Smooth muscle cell (in vitro differentiated cells): ENCODE results near the gene MEIOC. TPM values are rescaled to one million over a fixed set of nuclear protein-coding genes. Genes with fewer than 3 reads are reported as not detected.

ENCODE experiments used
- DNase-seq: peaks from one replicate; lab custom pipeline; 2025; ENCODE audit not compliant: unreplicated experiment; lab: John Stamatoyannopoulos, UW
- H2AFZ ChIP-seq: fragments of 200-600 bp; sonication (generic); 2 replicates; pipeline ENCODE4 v1.6.0; 2016; ENCODE audit warnings: antibody characterized with exemption, low read depth, mild to moderate bottlenecking
- H3F3A ChIP-seq: fragments of 200-600 bp; sonication (generic); 2 replicates; pipeline ENCODE4 v1.6.0; 2017; ENCODE audit warnings: antibody characterized with exemption, low read depth
- H3K27ac ChIP-seq: fragments of 200-600 bp; sonication (generic); 2 replicates; pipeline ENCODE4 v1.5.1; 2016; ENCODE audit warnings: low read depth, mild to moderate bottlenecking
- H3K27me3 ChIP-seq: fragments of 200-600 bp; sonication (generic); 2 replicates; pipeline ENCODE4 v1.6.1; 2016; ENCODE audit warnings: low read depth, mild to moderate bottlenecking
- H3K36me3 ChIP-seq: fragments of 200-600 bp; sonication (generic); 2 replicates; pipeline ENCODE4 v1.5.1; 2016; ENCODE audit warnings: low read depth
- H3K4me1 ChIP-seq: fragments of 200-600 bp; sonication (generic); 2 replicates; pipeline ENCODE4 v1.5.1; 2016; ENCODE audit warnings: low read depth
- H3K4me2 ChIP-seq: fragments of 200-600 bp; sonication (generic); 2 replicates; pipeline ENCODE4 v1.6.0; 2016; ENCODE audit warnings: mild to moderate bottlenecking
- H3K4me3 ChIP-seq: fragments of 200-600 bp; sonication (generic); 2 replicates; pipeline ENCODE4 v1.5.1; 2016; ENCODE audit warnings: mild to moderate bottlenecking
- H3K79me2 ChIP-seq: fragments of 200-600 bp; sonication (generic); 2 replicates; pipeline ENCODE4 v1.6.0; 2016; ENCODE audit warnings: low read depth, mild to moderate bottlenecking
- H3K9ac ChIP-seq: fragments of 200-600 bp; sonication (generic); 2 replicates; pipeline ENCODE4 v1.6.0; 2016; ENCODE audit warnings: low read depth
- H3K9me3 ChIP-seq: fragments of 200-600 bp; sonication (generic); replicated peaks from 2 replicates; pipeline ENCODE4 v1.5.1; 2016; ENCODE audit warnings: low read depth
- H4K20me1 ChIP-seq: fragments of 200-600 bp; sonication (generic); 2 replicates; pipeline ENCODE4 v1.6.0; 2016; ENCODE audit warnings: low read depth
- WGBS: methylation state at CpG from one replicate; pipeline ENCODE4 v1.1.7; 2016; ENCODE audit warnings: low lambda C conversion rate; 5-methylcytosine and 5-hydroxymethylcytosine counted together
- polyA plus RNA-seq: library from polyadenylated mRNA; unstranded; fragments of >200 nt; fragmentation: Nextera tagmentation; extraction: Ambion mirVana; gene quantifications from 2 replicates; pipeline ENCODE4 v1.2.1, GENCODE V29; 2016
- total RNA-seq: library from RNA; depleted of rRNA; stranded (reverse); fragments of >200 nt; gene quantifications from 2 replicates; pipeline ENCODE4 v1.2.3, GENCODE V29; 2014
- TF ChIP-seq, protein P1 (sequence below): fragments of 200-600 bp; sonication (generic); IDR thresholded peaks from 2 replicates; pipeline ENCODE4 v1.5.1; 2017; ENCODE audit warnings: borderline replicate concordance, mild to moderate bottlenecking, antibody characterized with exemption; ENCODE audit not compliant: insufficient read depth, poor library complexity, severe bottlenecking

Gene MEIOC
- total and polyA plus RNA-seq, 2 experiments from 2014 or later = not detected

DNA sequence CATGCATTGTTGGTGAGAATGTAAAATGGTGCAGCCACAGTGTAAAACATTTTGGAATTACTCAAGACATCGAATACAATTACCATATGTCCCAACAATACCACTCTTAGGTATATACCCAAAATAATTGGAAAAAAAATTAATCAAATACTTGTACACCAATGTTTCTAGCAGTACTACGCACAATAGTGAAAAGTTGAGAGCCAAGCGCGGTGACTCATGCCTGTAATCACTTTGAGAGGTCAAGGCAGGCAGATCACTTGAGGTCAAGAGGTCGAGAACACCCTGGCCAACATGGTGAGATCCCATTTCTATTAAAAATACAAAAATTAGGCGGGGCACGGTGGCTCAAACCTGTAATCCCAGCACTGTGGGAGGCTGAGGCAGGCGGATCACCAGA is 3.5 kb upstream of the MEIOC start:
- Histone ChIP-seq H3K36me3 (no peaks in the 10 kb centered on the region), H3K79me2 (no peaks in the 10 kb centered on the region), H3K27ac (no peak overlapping the region), H3K4me3 (no peak overlapping the region), H3K27me3 (peaks cover 57% of the 10 kb centered on the region), H3K4me2 (no peak overlapping the region), H4K20me1 (no peaks in the 10 kb centered on the region), H3K9me3 (no peaks in the 10 kb centered on the region), H3K9ac (no peak overlapping the region), H3K4me1 (no peaks in the 10 kb centered on the region), H2AFZ (no peak overlapping the region), H3F3A (no peaks in the 10 kb centered on the region)
- WGBS = 79% methylated on average over 8 of the region's 8 CpGs
- TF ChIP-seq, protein P1, sequence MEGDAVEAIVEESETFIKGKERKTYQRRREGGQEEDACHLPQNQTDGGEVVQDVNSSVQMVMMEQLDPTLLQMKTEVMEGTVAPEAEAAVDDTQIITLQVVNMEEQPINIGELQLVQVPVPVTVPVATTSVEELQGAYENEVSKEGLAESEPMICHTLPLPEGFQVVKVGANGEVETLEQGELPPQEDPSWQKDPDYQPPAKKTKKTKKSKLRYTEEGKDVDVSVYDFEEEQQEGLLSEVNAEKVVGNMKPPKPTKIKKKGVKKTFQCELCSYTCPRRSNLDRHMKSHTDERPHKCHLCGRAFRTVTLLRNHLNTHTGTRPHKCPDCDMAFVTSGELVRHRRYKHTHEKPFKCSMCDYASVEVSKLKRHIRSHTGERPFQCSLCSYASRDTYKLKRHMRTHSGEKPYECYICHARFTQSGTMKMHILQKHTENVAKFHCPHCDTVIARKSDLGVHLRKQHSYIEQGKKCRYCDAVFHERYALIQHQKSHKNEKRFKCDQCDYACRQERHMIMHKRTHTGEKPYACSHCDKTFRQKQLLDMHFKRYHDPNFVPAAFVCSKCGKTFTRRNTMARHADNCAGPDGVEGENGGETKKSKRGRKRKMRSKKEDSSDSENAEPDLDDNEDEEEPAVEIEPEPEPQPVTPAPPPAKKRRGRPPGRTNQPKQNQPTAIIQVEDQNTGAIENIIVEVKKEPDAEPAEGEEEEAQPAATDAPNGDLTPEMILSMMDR = no peak
- no peak for DNase-seq

DNA sequence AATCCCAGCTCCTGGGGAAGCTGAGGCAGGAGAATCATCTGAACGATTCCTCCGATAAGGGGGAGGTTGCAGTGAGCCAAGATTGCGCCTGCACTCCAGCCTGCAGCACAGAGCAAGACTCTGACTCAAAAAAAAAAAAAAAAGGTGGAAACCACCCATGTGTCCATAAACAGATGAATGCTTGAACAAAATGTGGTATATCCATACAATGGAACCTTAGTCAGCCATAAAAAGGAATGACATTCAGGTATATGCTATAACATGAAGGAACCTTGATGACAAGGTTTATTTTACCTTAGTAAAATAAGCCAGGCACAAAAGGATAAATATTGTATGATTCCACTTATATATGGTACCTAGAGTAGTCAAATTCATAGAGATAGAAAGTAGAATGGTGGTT is 2.9 kb upstream of the MEIOC start:
- Histone ChIP-seq H3K4me2 (no peak overlapping the region), H3K4me3 (no peak overlapping the region), H3K27ac (no peak overlapping the region), H3K9ac (no peak overlapping the region), H3F3A (no peaks in the 10 kb centered on the region), H3K79me2 (no peaks in the 10 kb centered on the region), H2AFZ (no peak overlapping the region), H3K9me3 (no peaks in the 10 kb centered on the region), H3K27me3 (peaks cover 58% of the 10 kb centered on the region), H3K36me3 (no peaks in the 10 kb centered on the region), H3K4me1 (no peaks in the 10 kb centered on the region), H4K20me1 (no peaks in the 10 kb centered on the region)
- no peak for DNase-seq
- TF ChIP-seq, protein P1 = no peak
- 98% methylated on average over 3 of the region's 3 CpGs for WGBS

DNA sequence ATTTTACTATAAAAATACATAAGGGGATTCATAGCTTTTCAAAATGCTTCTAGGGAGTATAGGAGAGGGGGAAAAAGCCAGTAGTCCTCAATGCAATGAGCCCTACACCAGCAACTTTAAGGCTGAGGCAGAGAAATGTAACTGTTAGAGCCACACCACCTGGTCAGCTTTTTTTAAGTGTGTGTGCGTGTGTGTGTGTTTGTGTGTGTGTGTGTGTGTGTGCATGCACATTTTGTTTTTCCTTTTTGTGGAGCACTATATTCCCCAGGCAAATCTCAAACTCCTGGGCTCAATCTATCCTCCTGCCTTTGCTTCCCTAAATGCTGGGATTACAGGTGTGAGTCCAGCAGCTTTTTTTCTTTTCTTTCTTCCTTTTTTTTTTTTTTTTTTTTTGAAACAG is 2.3 kb upstream of the MEIOC start:
- TF ChIP-seq, protein P1 = no peak
- Histone ChIP-seq H3K9ac (no peak overlapping the region), H3K36me3 (no peaks in the 10 kb centered on the region), H3K4me1 (no peaks in the 10 kb centered on the region), H4K20me1 (no peaks in the 10 kb centered on the region), H3K79me2 (no peaks in the 10 kb centered on the region), H3K4me3 (no peak overlapping the region), H3F3A (no peaks in the 10 kb centered on the region), H3K4me2 (no peak overlapping the region), H3K9me3 (no peaks in the 10 kb centered on the region), H3K27me3 (peaks cover 54% of the 10 kb centered on the region), H3K27ac (no peak overlapping the region), H2AFZ (no peak overlapping the region)
- WGBS = 87% methylated on average over 1 of the region's 1 CpG
- no peak for DNase-seq

DNA sequence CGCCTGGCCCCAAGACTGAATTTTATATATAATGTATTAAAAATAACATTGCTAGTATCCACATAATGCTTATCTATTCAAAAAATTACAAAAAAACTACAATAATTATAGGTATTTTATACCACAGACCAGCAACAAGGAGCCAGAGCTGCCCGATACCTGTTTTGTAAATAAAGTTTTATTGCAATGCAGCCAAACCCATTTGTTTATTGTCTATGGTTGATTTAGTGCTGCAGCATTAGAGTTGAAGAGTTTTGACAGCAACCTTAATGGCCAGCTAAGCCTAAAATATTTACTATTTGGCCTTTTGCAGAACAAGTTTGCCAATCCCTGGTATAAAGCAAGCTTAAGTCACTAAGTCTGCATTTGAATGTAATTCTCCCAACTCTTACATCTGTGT is 5.6 kb downstream of the MEIOC start:
- Histone ChIP-seq H4K20me1 (no peaks in the 10 kb centered on the region), H3K27me3 (peaks cover 17% of the 10 kb centered on the region), H3K79me2 (no peaks in the 10 kb centered on the region), H3K4me3 (no peak overlapping the region), H3K36me3 (no peaks in the 10 kb centered on the region), H3K9ac (no peak overlapping the region), H3K4me2 (no peak overlapping the region), H3K9me3 (no peaks in the 10 kb centered on the region), H2AFZ (peak overlapping the region; percentile 30), H3F3A (peaks cover 3% of the 10 kb centered on the region), H3K4me1 (no peaks in the 10 kb centered on the region), H3K27ac (no peak overlapping the region)
- TF ChIP-seq, protein P1 = no peak
- no peak for DNase-seq
- 88% methylated on average over 2 of the region's 2 CpGs for WGBS
